D721Med (cell line): ENCODE results near the gene IP6K3.

Experiments used
- DNase-seq: peaks from one replicate; pipeline ENCODE4 v3.0.0; 2011; ENCODE audit warnings: low spot score; ENCODE audit not compliant: insufficient read length
- FAIRE-seq: peaks from 2 replicates; lab custom pipeline; 2011; peaks lifted over from hg19 to GRCh38; lab: Jason Lieb, UNC
- CTCF ChIP-seq: IDR thresholded peaks from 2 replicates; pipeline ENCODE4 v1.5.1; 2012; ENCODE audit warnings: mild to moderate bottlenecking, control low read depth; ENCODE audit not compliant: insufficient read depth; ENCODE audit errors: missing control alignments

IP6K3 gene

GRCh38 chr6:33744895-33745546 lies 1.7 kb downstream of the IP6K3 start:
- DNase-seq (no peak), FAIRE-seq (no peak)
- no peak for TF ChIP-seq CTCF

GRCh38 chr6:33744001-33744848 lies 2.5 kb downstream of the IP6K3 start:
- peak; percentile 96 for DNase-seq
- FAIRE-seq: peak; percentile 38
- peak; percentile 88 for TF ChIP-seq CTCF

GRCh38 chr6:33742837-33743236 lies 3.9 kb downstream of the IP6K3 start:
- TF ChIP-seq CTCF: no peak
- DNase-seq: no peak
- FAIRE-seq: no peak

- TF ChIP-seq CTCF: no peak
- FAIRE-seq (no peak), DNase-seq (no peak)
Observed at GRCh38 chr6:33742092-33742491, 4.6 kb downstream of the IP6K3 start.

GRCh38 chr6:33740794-33741193 lies 5.9 kb downstream of the IP6K3 start:
- no peak for FAIRE-seq
- TF ChIP-seq CTCF: no peak
- DNase-seq: no peak

- FAIRE-seq (no peak), DNase-seq (no peak)
- TF ChIP-seq CTCF: no peak
Observed at GRCh38 chr6:33740204-33740608, 6.5 kb downstream of the IP6K3 start.

- DNase-seq (no peak), FAIRE-seq (no peak)
- TF ChIP-seq CTCF: no peak
Observed at GRCh38 chr6:33739571-33739970, 7.1 kb downstream of the IP6K3 start.
